ENCODE results near the gene MROH9. TPM values are rescaled to one million over a fixed set of nuclear protein-coding genes. Genes with fewer than 3 reads are reported as not detected.
"Not testable (repeated sequence)": the region's sequence is repeated elsewhere in the genome, so short reads cannot be mapped to it uniquely, and the experiment has no call there.

The MROH9 gene
- not detected for total RNA-seq

GRCh38 chr1:170935231-170935630 is at the start of gene MROH9:
TSS of gene MROH9 (plus strand) at chr1:170935534. CDS start at chr1:170945557, 10,023 bp downstream.
- POLR2A ChIA-PET = no interaction called here
- CTCF ChIA-PET = no interaction called here

GRCh38 chr1:170885551-170885950 is 49.8 kb upstream of the MROH9 start:
- POLR2A ChIA-PET = no interaction called here
- CTCF ChIA-PET = no interaction called here

- ChIA-PET CTCF (no interaction called here), POLR2A (no interaction called here)
Observed at GRCh38 chr1:170886460-170886859, 48.9 kb upstream of the MROH9 start.

- POLR2A ChIA-PET = no interaction called here
- CTCF ChIA-PET = no interaction called here
Observed at GRCh38 chr1:170887726-170888125, 47.6 kb upstream of the MROH9 start.

GRCh38 chr1:170891872-170892271 is 43.5 kb upstream of the MROH9 start:
- CTCF ChIA-PET = interaction anchor here (1.0 kb wide), 1 partner anchor 38 kb away, joined by 4 read pairs; no protein-coding TSS in a partner anchor
- POLR2A ChIA-PET = no interaction called here

- CTCF ChIA-PET = no interaction called here
- POLR2A ChIA-PET = no interaction called here
Observed at GRCh38 chr1:170893655-170894297, 41.6 kb upstream of the MROH9 start.

GRCh38 chr1:170903961-170904360 is 31.4 kb upstream of the MROH9 start:
- POLR2A ChIA-PET = no interaction called here
- CTCF ChIA-PET = no interaction called here

GRCh38 chr1:170908942-170909341 is 26.4 kb upstream of the MROH9 start:
- CTCF ChIA-PET = no interaction called here
- POLR2A ChIA-PET = no interaction called here

- POLR2A ChIA-PET = no interaction called here
Observed at GRCh38 chr1:170910273-170910672, 25.1 kb upstream of the MROH9 start.

GRCh38 chr1:170917373-170917772 is 18.0 kb upstream of the MROH9 start:
- POLR2A ChIA-PET = no interaction called here
- CTCF ChIA-PET = no interaction called here

More at GRCh38 chr1:170910273-170910672, 25.1 kb upstream of the MROH9 start:
- CTCF ChIA-PET = no interaction called here

- CTCF ChIA-PET, POLR2A ChIA-PET: not testable (repeated sequence)
Observed at GRCh38 chr1:170924656-170925055, 10.7 kb upstream of the MROH9 start.

GRCh38 chr1:170927955-170928840 is 7.1 kb upstream of the MROH9 start:
- POLR2A ChIA-PET = no interaction called here
- CTCF ChIA-PET = interaction anchor here (0.6 kb wide), 1 partner anchor 397 kb away, joined by 3 read pairs; no protein-coding TSS in a partner anchor

- POLR2A ChIA-PET = no interaction called here
- CTCF ChIA-PET = interaction anchor here (0.7 to 1.4 kb wide), 4 partner anchors 8 to 240 kb away, joined by 3 to 4 read pairs (median 4); no protein-coding TSS in a partner anchor
Observed at GRCh38 chr1:170929412-170929834, 5.9 kb upstream of the MROH9 start.

- ChIA-PET POLR2A (no interaction called here), CTCF (interaction anchor here (0.7 to 1.4 kb wide), 4 partner anchors 8 to 241 kb away, joined by 3 to 4 read pairs (median 4); no protein-coding TSS in a partner anchor)
Observed at GRCh38 chr1:170929835-170930554, 5.3 kb upstream of the MROH9 start.

GRCh38 chr1:170931650-170932049 is 3.7 kb upstream of the MROH9 start:
- ChIA-PET CTCF (no interaction called here), POLR2A (no interaction called here)

GRCh38 chr1:170932236-170932635 is 3.1 kb upstream of the MROH9 start:
- ChIA-PET CTCF (no interaction called here), POLR2A (no interaction called here)

- ChIA-PET POLR2A (no interaction called here), CTCF (no interaction called here)
Observed at GRCh38 chr1:170938281-170938680, 2.9 kb downstream of the MROH9 start.

GRCh38 chr1:170939476-170939875 is 4.1 kb downstream of the MROH9 start:
- ChIA-PET CTCF (no interaction called here), POLR2A (no interaction called here)

- CTCF ChIA-PET, POLR2A ChIA-PET: not testable (repeated sequence)
Observed at GRCh38 chr1:170951744-170952143, 16.4 kb downstream of the MROH9 start.

- POLR2A ChIA-PET = no interaction called here
Observed at GRCh38 chr1:170959385-170959784, 24.1 kb downstream of the MROH9 start.

GRCh38 chr1:170964506-170964905 is 29.2 kb downstream of the MROH9 start:
- CTCF ChIA-PET = no interaction called here
- POLR2A ChIA-PET = no interaction called here

More at GRCh38 chr1:170959385-170959784, 24.1 kb downstream of the MROH9 start:
- CTCF ChIA-PET = no interaction called here

Data from activated CD8-positive, alpha-beta memory T cell treated with anti-CD3 and anti-CD28 coated beads for 36 hours (primary cell).